Upper lobe of right lung (tissue), 1 donor: Measurements from ENCODE around the gene WNT9B. TPM values are rescaled to one million over a fixed set of nuclear protein-coding genes. Genes with fewer than 3 reads are reported as not detected.

Experiments used
- ATAC-seq: fragments of 200-7000 bp; cut with Tn5 transposase; one replicate; pipeline ENCODE4 v1.9.1; 2020; ENCODE audit warnings: mild to moderate bottlenecking, moderate library complexity
- DNase-seq: peaks from one replicate; pipeline ENCODE4 v3.0.0-alpha.2; 2020
- H3K27ac ChIP-seq: fragments of 200-600 bp; one replicate; pipeline ENCODE4 v1.8.0; 2022
- H3K27me3 ChIP-seq: fragments of 200-600 bp; one replicate; pipeline ENCODE4 v1.8.0; 2022; ENCODE audit warnings: mild to moderate bottlenecking
- H3K36me3 ChIP-seq: fragments of 200-600 bp; one replicate; pipeline ENCODE4 v1.8.0; 2022
- H3K4me1 ChIP-seq: fragments of 200-600 bp; one replicate; pipeline ENCODE4 v1.8.0; 2022
- H3K4me3 ChIP-seq: fragments of 200-600 bp; one replicate; pipeline ENCODE4 v1.8.0; 2022; ENCODE audit warnings: mild to moderate bottlenecking
- H3K9me3 ChIP-seq: fragments of 200-600 bp; one replicate; pipeline ENCODE4 v1.8.0; 2022
- intact Hi-C: fragments of 100-400 bp; cut with DNase I; formaldehyde crosslinking; loops from one replicate; pipeline ENCODE4 v1.11.0; 2022
- total RNA-seq: library from RNA; stranded (reverse); fragmentation: NEBNext Ultra II Directional; extraction: Animal tissue kit (Norgen Biotek cat#: 25700); gene quantifications from one replicate; pipeline ENCODE4 v1.2.1, GENCODE V29; 2021
- TF ChIP-seq, protein P1 (sequence below): fragments of 200-600 bp; IDR thresholded peaks from one replicate; pipeline ENCODE4 v1.8.0; 2022; ENCODE audit warnings: antibody characterized with exemption
- donor health status: DM: no; HTN: yes; CAD: no; lungs with severe emphysema.

WNT9B gene
- total RNA-seq, 1 donor from 2014 or later, result 2.0 TPM

DNA sequence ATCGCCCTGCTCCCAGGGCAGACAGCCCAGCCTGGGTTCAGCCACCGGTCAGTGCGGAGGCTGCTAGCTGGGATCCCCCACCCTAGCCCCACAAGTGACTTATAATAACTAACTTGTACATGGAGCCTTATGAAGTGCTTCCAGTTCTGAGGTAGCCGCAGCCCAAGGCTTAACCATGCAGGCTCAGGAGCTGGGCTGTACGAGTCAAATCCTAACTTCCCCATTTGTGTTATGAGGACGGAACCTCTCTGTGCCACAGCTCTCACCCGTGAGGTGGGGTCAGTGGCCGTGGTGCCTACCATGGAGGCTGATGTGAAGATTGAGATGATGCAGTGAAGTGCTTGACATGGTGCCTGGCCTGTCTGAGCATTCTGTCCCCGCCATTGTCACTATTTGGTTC lies 43.8 kb downstream of the WNT9B start:
- DNase-seq (no peak), ATAC-seq (peak; percentile 40)
- Histone ChIP-seq H3K27ac (no peak overlapping the region), H3K27me3 (peaks cover 8% of the 10 kb centered on the region), H3K9me3 (no peaks in the 10 kb centered on the region), H3K4me3 (no peak overlapping the region), H3K36me3 (no peaks in the 10 kb centered on the region), H3K4me1 (no peaks in the 10 kb centered on the region)
- intact Hi-C loops, result no loop called here
- TF ChIP-seq, protein P1, sequence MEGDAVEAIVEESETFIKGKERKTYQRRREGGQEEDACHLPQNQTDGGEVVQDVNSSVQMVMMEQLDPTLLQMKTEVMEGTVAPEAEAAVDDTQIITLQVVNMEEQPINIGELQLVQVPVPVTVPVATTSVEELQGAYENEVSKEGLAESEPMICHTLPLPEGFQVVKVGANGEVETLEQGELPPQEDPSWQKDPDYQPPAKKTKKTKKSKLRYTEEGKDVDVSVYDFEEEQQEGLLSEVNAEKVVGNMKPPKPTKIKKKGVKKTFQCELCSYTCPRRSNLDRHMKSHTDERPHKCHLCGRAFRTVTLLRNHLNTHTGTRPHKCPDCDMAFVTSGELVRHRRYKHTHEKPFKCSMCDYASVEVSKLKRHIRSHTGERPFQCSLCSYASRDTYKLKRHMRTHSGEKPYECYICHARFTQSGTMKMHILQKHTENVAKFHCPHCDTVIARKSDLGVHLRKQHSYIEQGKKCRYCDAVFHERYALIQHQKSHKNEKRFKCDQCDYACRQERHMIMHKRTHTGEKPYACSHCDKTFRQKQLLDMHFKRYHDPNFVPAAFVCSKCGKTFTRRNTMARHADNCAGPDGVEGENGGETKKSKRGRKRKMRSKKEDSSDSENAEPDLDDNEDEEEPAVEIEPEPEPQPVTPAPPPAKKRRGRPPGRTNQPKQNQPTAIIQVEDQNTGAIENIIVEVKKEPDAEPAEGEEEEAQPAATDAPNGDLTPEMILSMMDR, result no peak

DNA sequence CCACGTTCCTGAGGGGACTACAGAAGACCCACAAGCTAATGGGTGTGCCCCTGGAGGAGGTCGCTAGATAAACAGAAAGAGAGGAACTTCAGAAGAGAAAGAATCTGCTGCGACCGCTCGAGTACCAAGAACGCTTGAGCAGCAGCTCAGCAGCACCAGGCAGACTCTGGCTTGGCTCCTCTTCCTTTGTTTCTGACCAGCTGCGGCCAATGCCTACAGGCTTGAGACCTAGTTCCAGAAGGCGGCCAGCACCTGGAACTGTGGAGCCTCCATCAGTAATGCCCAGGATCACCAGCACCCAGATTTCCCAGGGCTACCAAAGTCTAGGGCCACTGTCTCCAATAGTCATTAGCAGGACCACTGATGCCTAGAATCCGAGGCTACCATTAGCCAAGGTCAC lies 45.6 kb downstream of the WNT9B start:
- H3K4me1 ChIP-seq, result no peaks in the 10 kb centered on the region
- H3K4me3 ChIP-seq, result no peak overlapping the region
- TF ChIP-seq, protein P1, result no peak
- H3K27me3 ChIP-seq, result no peaks in the 10 kb centered on the region
- H3K9me3 ChIP-seq, result no peaks in the 10 kb centered on the region
- no peak for ATAC-seq
- no peaks in the 10 kb centered on the region for H3K36me3 ChIP-seq
- intact Hi-C loops, result no loop called here
- H3K27ac ChIP-seq, result no peak overlapping the region
- DNase-seq, result no peak

DNA sequence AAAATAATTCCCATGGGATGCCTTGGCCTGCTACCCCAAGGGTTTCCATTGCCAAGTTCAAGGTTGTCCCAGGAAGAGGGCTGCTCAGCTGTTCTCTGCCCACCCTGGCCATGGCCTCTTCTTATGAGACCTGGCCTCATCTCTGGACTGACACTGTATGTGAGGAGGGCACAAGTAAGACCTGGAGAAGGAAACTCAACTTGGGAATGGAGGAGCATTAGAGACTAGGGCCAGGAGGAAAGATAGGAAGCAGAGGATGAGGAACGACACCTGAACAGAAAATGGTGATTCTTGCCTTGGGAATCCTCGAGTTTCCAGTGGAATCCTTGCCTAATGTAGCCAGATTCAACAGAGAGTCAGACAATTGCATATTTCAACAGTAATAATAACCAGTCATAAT lies 47.0 kb downstream of the WNT9B start:
- Histone ChIP-seq H3K27ac (no peak overlapping the region), H3K4me3 (no peak overlapping the region), H3K27me3 (no peaks in the 10 kb centered on the region), H3K9me3 (no peaks in the 10 kb centered on the region), H3K4me1 (no peaks in the 10 kb centered on the region), H3K36me3 (no peaks in the 10 kb centered on the region)
- TF ChIP-seq, protein P1, result no peak
- DNase-seq, result no peak
- intact Hi-C loops, result no loop called here
- ATAC-seq, result no peak

DNA sequence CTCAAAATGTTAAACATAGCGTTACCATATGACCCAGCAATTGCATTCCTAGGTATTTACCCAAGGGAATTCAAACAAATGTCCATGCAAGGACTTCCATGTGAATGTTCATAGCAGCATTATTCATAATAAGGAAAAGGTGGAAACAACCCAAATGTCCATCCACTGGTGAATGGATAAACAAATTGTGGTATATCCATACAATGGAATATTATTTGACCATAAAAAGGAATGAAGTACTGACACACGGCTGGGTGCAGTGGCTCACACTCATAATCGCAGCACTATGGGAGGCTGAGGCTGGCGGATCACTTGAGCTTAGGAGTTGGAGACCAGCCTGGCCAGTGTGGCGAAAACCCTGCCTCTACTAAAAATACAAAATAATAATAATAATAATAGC lies 47.5 kb downstream of the WNT9B start:
- Histone ChIP-seq H3K4me1 (no peaks in the 10 kb centered on the region), H3K4me3 (no peak overlapping the region), H3K27me3 (no peaks in the 10 kb centered on the region)

DNA sequence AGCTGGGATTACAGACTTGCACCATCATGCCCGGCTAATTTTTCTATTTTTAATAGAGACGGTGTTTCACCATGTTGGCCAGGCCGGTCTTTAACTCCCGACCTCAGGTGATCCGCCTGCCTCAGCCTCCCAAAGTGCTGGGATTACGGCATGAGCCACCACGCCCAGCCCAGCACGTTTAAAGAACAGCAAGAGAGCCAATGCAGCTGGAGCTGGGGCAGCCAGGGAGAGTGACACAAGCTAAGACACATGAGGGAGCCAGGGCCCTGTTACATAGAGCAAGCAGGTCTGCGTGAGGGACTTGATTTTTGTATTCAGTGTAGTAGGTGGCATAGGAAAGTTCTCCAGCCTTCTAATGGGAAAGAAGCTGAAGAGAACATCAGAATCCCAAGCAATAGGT lies 49.9 kb downstream of the WNT9B start:
- no peak overlapping the region for H3K27ac ChIP-seq
- no peaks in the 10 kb centered on the region for H3K9me3 ChIP-seq
- TF ChIP-seq, protein P1, result no peak
- H3K27me3 ChIP-seq, result no peaks in the 10 kb centered on the region
- DNase-seq, result peak; percentile 33
- H3K4me3 ChIP-seq, result no peak overlapping the region
- H3K36me3 ChIP-seq, result no peaks in the 10 kb centered on the region
- peaks cover 4% of the 10 kb centered on the region for H3K4me1 ChIP-seq
- intact Hi-C loops, result no loop called here
- no peak for ATAC-seq

More for the DNA sequence above, 47.5 kb downstream of the WNT9B start:
- Histone ChIP-seq H3K36me3 (no peaks in the 10 kb centered on the region), H3K9me3 (no peaks in the 10 kb centered on the region), H3K27ac (no peak overlapping the region)
- TF ChIP-seq, protein P1, result no peak
- ATAC-seq, result no peak
- intact Hi-C loops, result no loop called here
- DNase-seq, result no peak
